HCEC 1CT (cell line): ENCODE results near the gene JMJD6.
A peak's percentile ranks its signal among the peaks of the same experiment; 100 is the strongest.

Experiments used
- DNase-seq: peaks from one replicate; pipeline ENCODE4 v3.0.0-alpha.2; 2017

JMJD6 gene

GRCh38 chr17:76696763-76697701 is 29.4 kb downstream of the JMJD6 start:
- no peak for DNase-seq

DNA sequence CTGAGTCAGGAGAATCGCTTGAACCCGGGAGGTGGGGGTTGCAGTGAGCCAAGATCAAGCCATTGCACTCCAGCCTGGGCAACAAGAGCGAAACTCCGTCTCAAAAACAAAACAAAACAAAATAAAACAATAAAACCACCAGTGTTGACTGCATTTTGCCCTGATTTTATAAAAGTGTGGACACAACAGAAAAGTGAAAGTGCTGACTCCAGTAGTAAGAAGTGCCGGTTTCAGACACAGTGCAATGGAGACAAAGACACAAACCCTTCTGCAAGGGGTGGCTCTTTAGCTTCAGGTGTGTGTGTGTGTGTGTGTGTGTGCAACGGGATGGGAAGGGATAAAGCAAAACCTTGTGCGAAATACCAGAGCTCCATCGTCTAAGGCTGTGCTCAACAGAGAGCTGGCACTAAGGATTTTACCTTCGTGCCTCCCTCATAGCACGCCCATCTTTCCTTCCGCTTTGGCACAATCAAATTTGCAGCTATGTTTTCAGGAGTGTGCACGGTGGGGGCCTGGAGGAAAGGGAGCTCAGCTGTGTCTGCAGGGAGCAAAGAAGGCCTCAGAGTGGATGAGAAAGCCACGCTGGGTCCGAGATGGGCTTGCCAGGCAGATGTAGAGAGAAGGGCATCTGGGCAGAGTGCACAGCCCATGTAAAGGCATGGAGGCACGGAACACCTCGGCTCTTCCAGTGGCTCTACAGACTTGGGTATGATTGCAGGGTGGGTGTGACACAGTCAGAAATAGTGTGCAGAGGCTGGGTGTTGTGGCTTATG is 31.2 kb downstream of the JMJD6 start:
- DNase-seq = no peak

- DNase-seq = no peak
Measured at GRCh38 chr17:76691379-76692191, 34.8 kb downstream of the JMJD6 start.

GRCh38 chr17:76690596-76691280 is 35.7 kb downstream of the JMJD6 start:
- no peak for DNase-seq

DNA sequence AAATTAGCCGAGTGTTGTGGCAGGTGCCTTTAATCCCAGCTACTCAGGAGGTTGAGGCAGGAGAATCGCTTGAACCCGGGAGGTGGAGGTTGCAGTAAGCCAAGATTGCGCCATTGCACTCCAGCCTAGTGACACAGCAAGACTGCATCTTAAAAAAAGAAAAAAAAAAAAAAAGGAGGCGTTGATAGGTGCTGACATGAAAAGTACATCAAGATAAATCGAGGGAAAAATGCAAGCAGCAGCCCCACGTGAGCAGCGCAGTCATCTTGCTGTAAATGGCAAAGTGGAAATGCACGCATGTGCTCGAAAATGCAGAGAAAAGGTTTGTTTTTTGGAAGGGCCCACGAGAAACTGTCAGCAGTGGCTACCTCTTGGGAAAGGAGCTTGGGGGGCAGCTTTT is 36.5 kb downstream of the JMJD6 start:
- DNase-seq = no peak

GRCh38 chr17:76688165-76688622 is 38.2 kb downstream of the JMJD6 start:
- peak; percentile 41 for DNase-seq

DNA sequence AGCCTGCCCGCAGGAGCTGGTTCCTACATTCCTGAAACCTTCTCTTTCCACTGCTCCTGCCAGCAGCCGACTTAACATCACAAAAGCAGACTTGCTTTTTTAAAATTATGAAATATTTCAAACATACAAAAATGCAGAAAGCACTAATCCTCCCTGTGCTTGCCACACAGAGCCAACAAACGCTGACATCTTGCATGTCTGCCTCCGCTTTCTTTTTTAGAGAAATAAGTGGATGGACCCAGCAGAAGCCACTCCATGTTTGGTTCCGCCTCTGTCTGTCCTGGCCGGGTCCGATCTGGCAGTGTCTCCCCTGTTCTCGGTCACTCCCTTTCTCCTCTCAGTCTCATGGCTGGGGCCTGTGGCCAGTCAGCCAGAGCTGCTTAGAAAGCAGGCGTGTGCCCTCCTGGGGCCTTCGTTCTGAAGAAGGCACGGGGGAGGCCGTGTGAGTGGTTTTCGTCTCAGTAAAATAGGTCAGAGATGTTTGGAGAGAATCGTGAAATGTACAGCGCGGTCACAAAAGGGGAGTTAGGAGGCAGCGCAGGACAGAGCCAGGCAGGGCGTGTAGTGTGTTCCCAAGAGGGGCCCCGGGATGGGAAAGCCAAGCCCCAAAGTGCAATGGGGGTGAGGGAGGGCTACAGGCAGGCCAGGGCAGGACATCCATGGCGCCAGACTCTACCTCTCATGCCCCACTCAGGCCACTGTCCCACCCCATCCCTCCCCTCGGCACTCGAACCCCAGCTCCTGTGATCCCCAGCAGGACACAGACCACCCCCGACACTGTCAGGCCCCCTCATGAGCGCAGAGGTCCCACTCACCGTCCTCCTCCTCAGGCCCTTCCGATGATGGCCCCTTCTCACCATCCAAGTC is 38.9 kb downstream of the JMJD6 start:
- DNase-seq = no peak

GRCh38 chr17:76686538-76687297 is 39.7 kb downstream of the JMJD6 start:
- no peak for DNase-seq

GRCh38 chr17:76685846-76686245 is 40.6 kb downstream of the JMJD6 start:
- DNase-seq = no peak

GRCh38 chr17:76685366-76685765 is 41.0 kb downstream of the JMJD6 start:
- DNase-seq = no peak

DNA sequence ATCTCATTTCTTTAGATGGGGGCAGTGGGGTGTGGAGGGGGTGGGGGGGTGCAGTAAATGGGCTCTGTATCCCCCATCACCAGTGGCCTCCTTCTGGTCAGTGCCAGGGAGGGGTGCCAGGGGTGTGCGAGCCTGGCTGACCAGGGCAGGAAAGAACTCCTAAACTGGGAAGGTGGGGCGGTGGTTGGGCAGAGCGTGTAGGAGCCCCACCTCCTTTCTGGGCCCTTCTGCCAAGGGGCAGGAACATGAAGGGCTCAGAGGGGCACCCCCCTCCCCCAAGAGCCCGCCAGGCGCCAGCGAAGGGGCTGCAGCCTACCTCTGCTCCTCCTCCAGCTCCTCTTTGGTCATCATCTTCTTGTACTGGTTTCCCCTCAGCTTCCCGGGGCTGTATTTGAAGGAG is 41.6 kb downstream of the JMJD6 start:
- DNase-seq = no peak

DNA sequence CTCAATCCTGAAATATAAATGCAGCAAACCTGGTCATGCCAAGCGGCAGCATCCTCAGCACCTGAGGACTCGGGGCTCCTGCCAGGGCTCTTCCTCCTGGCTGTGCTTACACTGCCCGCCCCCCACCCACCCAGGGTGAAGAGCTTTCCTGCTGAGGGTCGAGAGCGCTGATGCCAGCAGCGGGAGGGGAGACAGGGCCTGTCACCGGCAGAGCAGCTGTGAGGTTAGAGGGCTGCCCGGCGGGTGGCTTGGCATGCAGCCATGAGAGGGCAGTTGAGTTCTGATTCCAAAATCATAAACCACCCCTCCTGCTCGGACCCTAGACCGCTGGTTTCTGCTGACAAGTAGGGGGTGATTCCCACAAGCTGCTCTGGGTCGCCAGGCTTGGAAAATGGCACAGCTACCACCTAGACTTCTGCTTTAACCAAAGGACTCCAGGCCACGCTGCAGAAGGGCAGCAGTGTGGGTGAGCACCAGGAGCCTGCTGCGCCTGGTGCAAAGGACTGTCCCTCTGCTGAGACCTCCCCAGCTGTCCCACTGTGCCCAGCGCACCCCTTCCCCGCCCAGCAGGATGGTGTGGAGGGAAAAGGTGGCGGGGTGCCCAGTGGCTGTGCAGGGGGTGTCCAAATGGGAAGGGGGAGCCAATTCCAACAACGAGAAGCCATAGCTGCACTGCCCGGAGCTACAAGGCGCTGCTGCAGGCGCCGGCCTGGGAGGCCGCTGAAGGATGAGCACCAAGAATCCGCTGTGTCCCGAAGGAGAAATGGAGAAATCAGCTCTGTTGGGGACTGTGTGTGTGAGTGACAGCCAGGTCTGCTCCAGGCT is 42.3 kb downstream of the JMJD6 start:
- DNase-seq = no peak

- no peak for DNase-seq
Measured at GRCh38 chr17:76683011-76683755, 43.2 kb downstream of the JMJD6 start.

- DNase-seq = no peak
Measured at GRCh38 chr17:76682296-76682695, 44.1 kb downstream of the JMJD6 start.

DNA sequence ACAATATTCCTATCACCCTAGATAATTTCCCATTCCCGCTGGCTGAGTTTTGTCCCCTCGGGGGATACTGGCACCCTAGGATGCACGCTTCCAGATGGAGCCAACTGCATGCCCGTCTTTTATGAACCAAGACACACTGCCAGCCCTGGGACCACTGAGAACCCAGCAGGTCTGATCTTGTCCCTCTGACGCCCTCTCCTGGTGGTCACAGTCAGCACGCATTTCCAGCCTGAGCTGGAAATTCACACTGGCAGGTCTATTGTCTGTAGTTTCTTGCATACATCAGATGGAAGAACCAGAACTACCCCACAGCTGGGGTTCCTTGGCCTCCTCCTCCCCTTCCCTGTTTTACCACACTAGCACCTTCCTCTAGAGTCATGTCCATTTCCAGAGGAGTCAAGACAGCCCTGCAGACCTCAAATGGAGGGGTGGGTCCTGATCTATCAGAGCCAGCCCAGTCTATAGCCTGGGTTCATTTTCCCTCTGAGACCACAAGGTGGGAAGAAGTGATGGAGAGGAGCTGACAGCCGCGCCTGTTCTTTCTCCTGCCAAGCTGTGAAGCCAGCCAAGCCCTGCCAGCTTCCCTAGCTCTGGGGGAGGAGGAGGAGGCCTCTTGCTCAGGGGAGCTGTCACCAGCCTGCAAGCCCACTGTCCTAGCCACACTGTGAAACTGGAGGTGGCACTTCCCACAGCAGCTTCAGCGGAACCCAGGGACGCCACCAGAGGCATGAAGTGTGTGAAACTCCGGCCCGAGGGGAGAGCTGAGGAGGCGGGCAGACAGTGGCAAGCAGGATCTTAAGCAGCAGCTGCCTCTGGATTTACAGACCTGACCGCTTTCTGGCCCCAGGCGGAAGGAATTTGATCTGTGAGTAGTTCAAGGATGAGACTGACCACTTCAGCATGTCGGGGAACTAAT is 44.9 kb downstream of the JMJD6 start:
- DNase-seq = peak; percentile 47

- DNase-seq = no peak
Measured at GRCh38 chr17:76679239-76679638, 47.2 kb downstream of the JMJD6 start.

- no peak for DNase-seq
Measured at GRCh38 chr17:76678330-76678729, 48.1 kb downstream of the JMJD6 start.

DNA sequence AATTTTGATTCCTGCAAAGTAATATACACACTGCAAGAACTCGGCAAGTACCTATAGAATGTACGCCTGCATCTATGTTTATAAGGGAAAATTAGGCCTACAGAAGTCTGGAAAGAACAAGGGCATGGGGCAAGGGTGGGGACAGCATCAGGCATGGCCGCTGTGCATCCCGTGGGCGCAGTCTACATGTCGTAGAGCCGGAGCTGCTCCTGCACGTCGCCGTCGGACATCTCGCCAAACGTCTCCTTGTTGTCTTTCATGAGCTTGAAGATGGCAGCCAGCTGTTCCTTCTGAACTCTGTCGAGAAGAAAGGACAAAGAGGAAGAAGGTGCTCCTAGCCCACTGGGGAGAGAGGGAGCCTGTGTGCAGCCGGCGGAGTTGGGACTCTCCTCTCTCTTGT is 49.0 kb downstream of the JMJD6 start:
- no peak for DNase-seq
